GM21717 (cell line): ENCODE data around the gene COL20A1.
"Not testable (repeated sequence)": the region's sequence is repeated elsewhere in the genome, so short reads cannot be mapped to it uniquely, and the experiment has no call there.

Experiments used
- ATAC-seq: cut with Tn5 transposase; IDR thresholded peaks from one replicate; pipeline ENCODE4 v1.9.1; 2021; ENCODE audit warnings: mild to moderate bottlenecking, moderate library complexity; ENCODE audit not compliant: unreplicated experiment

The COL20A1 gene

GRCh38 chr20:63371291-63371865 lies 78.4 kb downstream of the COL20A1 start:
- no peak for ATAC-seq

- ATAC-seq, result no peak
Observed at GRCh38 chr20:63372971-63373885, 80.2 kb downstream of the COL20A1 start.

GRCh38 chr20:63373996-63374395 lies 81.0 kb downstream of the COL20A1 start:
- no peak for ATAC-seq

GRCh38 chr20:63374504-63374903 lies 81.5 kb downstream of the COL20A1 start:
- no peak for ATAC-seq

GRCh38 chr20:63375438-63375837 lies 82.5 kb downstream of the COL20A1 start:
- no peak for ATAC-seq

- no peak for ATAC-seq
Observed at GRCh38 chr20:63376283-63377250, 83.6 kb downstream of the COL20A1 start.

- no peak for ATAC-seq
Observed at GRCh38 chr20:63377256-63377941, 84.4 kb downstream of the COL20A1 start.

GRCh38 chr20:63377951-63378381 lies 85.0 kb downstream of the COL20A1 start:
- ATAC-seq, result no peak

GRCh38 chr20:63378626-63379025 lies 85.6 kb downstream of the COL20A1 start:
- ATAC-seq, result no peak

GRCh38 chr20:63379296-63379695 lies 86.3 kb downstream of the COL20A1 start:
- ATAC-seq, result no peak

- not testable (repeated sequence) for ATAC-seq
Observed at GRCh38 chr20:63379872-63380271, 86.9 kb downstream of the COL20A1 start.

GRCh38 chr20:63380346-63380870 lies 87.4 kb downstream of the COL20A1 start:
- no peak for ATAC-seq

GRCh38 chr20:63381781-63382431 lies 88.9 kb downstream of the COL20A1 start:
- no peak for ATAC-seq

GRCh38 chr20:63382551-63383300 lies 89.7 kb downstream of the COL20A1 start:
- no peak for ATAC-seq

GRCh38 chr20:63383556-63383955 lies 90.6 kb downstream of the COL20A1 start:
- no peak for ATAC-seq

- no peak for ATAC-seq
Observed at GRCh38 chr20:63384336-63384735, 91.3 kb downstream of the COL20A1 start.
